Measurements from ENCODE around the gene PSMC5.
"Not testable (repeated sequence)": the region's sequence is repeated elsewhere in the genome, so short reads cannot be mapped to it uniquely, and the experiment has no call there.

Gene PSMC5

GRCh38 chr17:63786971-63787711 is 40.1 kb upstream of the PSMC5 start:
- Histone ChIP-seq H3K36me3 (peaks cover 85% of the 10 kb centered on the region), H3K4me1 (no peaks in the 10 kb centered on the region), H3K9me3 (no peaks in the 10 kb centered on the region), H3K4me3 (ENCODE audit: low read depth, low read length) (no peak overlapping the region), H3K27me3 (no peaks in the 10 kb centered on the region)
- no peak for TF ChIP-seq CTCF (IDR thresholded peaks at IDR 0.05; ENCODE audit: low read depth, low read length)
- DNase-seq, result no peak

GRCh38 chr17:63790057-63790456 is 37.2 kb upstream of the PSMC5 start:
- no peak for TF ChIP-seq CTCF (IDR thresholded peaks at IDR 0.05; ENCODE audit: low read depth, low read length)
- peaks cover 93% of the 10 kb centered on the region for H3K36me3 ChIP-seq
- DNase-seq, result no peak
- H3K4me1 ChIP-seq, result no peaks in the 10 kb centered on the region
- H3K9me3 ChIP-seq, result no peaks in the 10 kb centered on the region
- H3K27me3 ChIP-seq, result no peaks in the 10 kb centered on the region
- no peak overlapping the region for H3K4me3 ChIP-seq (ENCODE audit: low read depth, low read length)

GRCh38 chr17:63792055-63792729 is 35.0 kb upstream of the PSMC5 start:
- H3K27me3 ChIP-seq, result no peaks in the 10 kb centered on the region
- H3K4me3 ChIP-seq (ENCODE audit: low read depth, low read length), result no peak overlapping the region
- no peaks in the 10 kb centered on the region for H3K9me3 ChIP-seq
- H3K4me1 ChIP-seq, result no peaks in the 10 kb centered on the region
- no peak for DNase-seq
- TF ChIP-seq CTCF (IDR thresholded peaks at IDR 0.05; ENCODE audit: low read depth, low read length), result no peak
- peaks cover 97% of the 10 kb centered on the region for H3K36me3 ChIP-seq

- peaks cover 98% of the 10 kb centered on the region for H3K36me3 ChIP-seq
Observed at GRCh38 chr17:63796375-63796774, 30.9 kb upstream of the PSMC5 start.

GRCh38 chr17:63798572-63799106 is 28.6 kb upstream of the PSMC5 start:
- no peak for TF ChIP-seq CTCF (IDR thresholded peaks at IDR 0.05; ENCODE audit: low read depth, low read length)
- DNase-seq, result no peak
- H3K4me3 ChIP-seq (ENCODE audit: low read depth, low read length), result no peak overlapping the region
- H3K27me3 ChIP-seq, result no peaks in the 10 kb centered on the region
- no peaks in the 10 kb centered on the region for H3K4me1 ChIP-seq
- H3K36me3 ChIP-seq, result peaks cover 94% of the 10 kb centered on the region
- H3K9me3 ChIP-seq, result no peaks in the 10 kb centered on the region

More at GRCh38 chr17:63796375-63796774, 30.9 kb upstream of the PSMC5 start:
- DNase-seq; H3K27me3 ChIP-seq; H3K4me1 ChIP-seq; H3K4me3 ChIP-seq (ENCODE audit: low read depth, low read length); H3K9me3 ChIP-seq: not testable (repeated sequence)

GRCh38 chr17:63800783-63801182 is 26.4 kb upstream of the PSMC5 start:
- Histone ChIP-seq H3K4me1 (no peaks in the 10 kb centered on the region), H3K36me3 (peaks cover 91% of the 10 kb centered on the region), H3K4me3 (ENCODE audit: low read depth, low read length) (no peak overlapping the region), H3K27me3 (no peaks in the 10 kb centered on the region), H3K9me3 (no peaks in the 10 kb centered on the region)
- no peak for TF ChIP-seq CTCF (IDR thresholded peaks at IDR 0.05; ENCODE audit: low read depth, low read length)
- no peak for DNase-seq

Data from BE2C (cell line).